Osteoblast (primary cell): ENCODE measurements around the gene MRC2. TPM values are rescaled to one million over a fixed set of nuclear protein-coding genes. Genes with fewer than 3 reads are reported as not detected.

ENCODE experiments used
- DNase-seq: peaks from one replicate; pipeline ENCODE4 v3.0.0; 2011; ENCODE audit warnings: low spot score, mixed read lengths; ENCODE audit not compliant: insufficient read length; ENCODE audit errors: missing footprints
- H2AFZ ChIP-seq: 2 replicates; pipeline ENCODE4 v1.6.0; 2011; ENCODE audit warnings: mild to moderate bottlenecking, low read length
- H3K27ac ChIP-seq: 2 replicates; pipeline ENCODE4 v1.5.1; 2011; ENCODE audit warnings: mild to moderate bottlenecking, low read depth, low read length, moderate library complexity
- H3K27me3 ChIP-seq: 2 replicates; pipeline ENCODE4 v1.6.0; 2012; ENCODE audit warnings: mild to moderate bottlenecking, control low read depth, inconsistent platforms, low read length, moderate library complexity; ENCODE audit not compliant: insufficient read depth
- H3K36me3 ChIP-seq: 2 replicates; pipeline ENCODE4 v1.5.1; 2011; ENCODE audit warnings: mild to moderate bottlenecking, low read length, control low read depth, moderate library complexity; ENCODE audit not compliant: insufficient read depth
- H3K4me1 ChIP-seq: 2 replicates; pipeline ENCODE4 v1.5.1; 2011; ENCODE audit warnings: mild to moderate bottlenecking, low read length, control low read depth, moderate library complexity; ENCODE audit not compliant: insufficient read depth
- H3K4me2 ChIP-seq: 2 replicates; pipeline ENCODE4 v1.6.0; 2011; ENCODE audit warnings: mild to moderate bottlenecking, low read length; ENCODE audit not compliant: insufficient read depth
- H3K4me3 ChIP-seq: fragments of 200-600 bp; sonication (generic); 3 replicates; pipeline ENCODE4 v1.5.1; 2012; ENCODE audit warnings: mild to moderate bottlenecking, low read length, inconsistent platforms; ENCODE audit not compliant: insufficient read depth
- H3K79me2 ChIP-seq: 2 replicates; pipeline ENCODE4 v1.6.0; 2012; ENCODE audit warnings: mild to moderate bottlenecking, low read length, control low read depth, inconsistent platforms; ENCODE audit not compliant: insufficient read depth
- H3K9me3 ChIP-seq: 2 replicates; pipeline ENCODE4 v1.5.1; 2011; ENCODE audit warnings: low read depth, low read length, control low read depth
- H4K20me1 ChIP-seq: 2 replicates; pipeline ENCODE4 v1.6.0; 2012; ENCODE audit warnings: mild to moderate bottlenecking, low read length, control low read depth; ENCODE audit not compliant: insufficient read depth
- CTCF ChIP-seq: IDR thresholded peaks from 2 replicates; pipeline ENCODE4 v1.5.1; 2011; ENCODE audit warnings: mild to moderate bottlenecking, low read depth, low read length, moderate library complexity; ENCODE audit errors: extremely low read depth
- total RNA-seq: library from RNA; depleted of rRNA; stranded (reverse); fragments of >200 nt; gene quantifications from 2 replicates; pipeline ENCODE4 v1.2.3, GENCODE V29; 2012

Gene MRC2
- total RNA-seq, 1 donor: 552 TPM

GRCh38 chr17:62735044-62735651 lies 107.7 kb downstream of the MRC2 start:
- Histone ChIP-seq H3K4me3 (no peak overlapping the region), H3K4me1 (no peaks in the 10 kb centered on the region), H3K9me3 (no peaks in the 10 kb centered on the region), H3K27ac (no peak overlapping the region), H3K27me3 (no peaks in the 10 kb centered on the region), H2AFZ (no peak overlapping the region), H3K79me2 (no peaks in the 10 kb centered on the region), H3K4me2 (no peak overlapping the region), H4K20me1 (no peaks in the 10 kb centered on the region), H3K36me3 (no peaks in the 10 kb centered on the region)
- DNase-seq: no peak
- TF ChIP-seq CTCF: no peak

GRCh38 chr17:62737513-62737912 lies 110.0 kb downstream of the MRC2 start:
- Histone ChIP-seq H3K36me3 (no peaks in the 10 kb centered on the region), H2AFZ (no peak overlapping the region), H4K20me1 (no peaks in the 10 kb centered on the region), H3K4me2 (no peak overlapping the region), H3K9me3 (no peaks in the 10 kb centered on the region), H3K4me1 (no peaks in the 10 kb centered on the region), H3K27ac (no peak overlapping the region), H3K4me3 (no peak overlapping the region), H3K27me3 (no peaks in the 10 kb centered on the region), H3K79me2 (no peaks in the 10 kb centered on the region)
- TF ChIP-seq CTCF: no peak
- no peak for DNase-seq

GRCh38 chr17:62738281-62738680 lies 110.8 kb downstream of the MRC2 start:
- Histone ChIP-seq H3K4me1 (no peaks in the 10 kb centered on the region), H2AFZ (no peak overlapping the region), H3K27me3 (no peaks in the 10 kb centered on the region), H3K9me3 (no peaks in the 10 kb centered on the region), H4K20me1 (no peaks in the 10 kb centered on the region), H3K27ac (no peak overlapping the region), H3K4me3 (no peak overlapping the region), H3K36me3 (no peaks in the 10 kb centered on the region), H3K4me2 (no peak overlapping the region), H3K79me2 (no peaks in the 10 kb centered on the region)
- no peak for DNase-seq
- TF ChIP-seq CTCF: no peak

GRCh38 chr17:62739645-62740388 lies 112.3 kb downstream of the MRC2 start:
- Histone ChIP-seq H3K4me3 (no peak overlapping the region), H3K27ac (no peak overlapping the region), H3K4me2 (no peak overlapping the region), H3K79me2 (no peaks in the 10 kb centered on the region), H4K20me1 (no peaks in the 10 kb centered on the region), H3K9me3 (no peaks in the 10 kb centered on the region), H2AFZ (no peak overlapping the region), H3K27me3 (no peaks in the 10 kb centered on the region), H3K4me1 (no peaks in the 10 kb centered on the region), H3K36me3 (no peaks in the 10 kb centered on the region)
- peak; percentile 31 for DNase-seq
- TF ChIP-seq CTCF: no peak
